Esophagus squamous epithelium (tissue), 5 donors: ENCODE results near the gene TCF21. TPM values are rescaled to one million over a fixed set of nuclear protein-coding genes. Genes with fewer than 3 reads are reported as not detected.

ENCODE experiments used
- DNase-seq: peaks from one replicate; lab custom pipeline; 2025; lab: John Stamatoyannopoulos, UW
- H3K27ac ChIP-seq, 4 donors: fragments of 200-600 bp; sonication (generic); one replicate each; pipeline ENCODE4 v1.5.1; 2016 to 2019; ENCODE audit warnings: mild to moderate bottlenecking in 1 of 4
- H3K27me3 ChIP-seq, 4 donors: fragments of 200-600 bp; sonication (generic); 1 replicate in 3 of 4; 2 replicates in 1 of 4; pipeline versions ENCODE4 v1.5.1 to v1.6.0; 2017 to 2021; ENCODE audit warnings: antibody characterized with exemption in 1 of 4
- H3K36me3 ChIP-seq, 3 donors: fragments of 200-600 bp; sonication (generic); one replicate each; pipeline ENCODE4 v1.5.1; 2016 to 2019
- H3K4me1 ChIP-seq, 3 donors: fragments of 200-600 bp; sonication (generic); one replicate each; pipeline ENCODE4 v1.5.1; 2017 to 2019
- H3K4me3 ChIP-seq, 4 donors: fragments of 200-600 bp; sonication (generic); 1 replicate in 3 of 4; 2 replicates in 1 of 4; pipeline ENCODE4 v1.5.1; 2016 to 2019; ENCODE audit warnings: mild to moderate bottlenecking in 2 of 4, moderate library complexity in 1 of 4
- H3K9me3 ChIP-seq, 3 donors: fragments of 200-600 bp; sonication (generic); one replicate each; pipeline ENCODE4 v1.5.1; 2016 to 2019
- CTCF ChIP-seq, 6 experiments: fragments of 450-650 bp in 4 of 6; fragments of 200-600 bp in 2 of 6; sonication (generic) in 2 of 6; IDR thresholded peaks; one replicate each; pipeline ENCODE4 v1.5.1; 2016 to 2019; ENCODE audit warnings: antibody characterized with exemption in 6 of 6, mild to moderate bottlenecking in 4 of 6, moderate library complexity in 4 of 6
- POLR2A ChIP-seq, 4 donors: fragments of 450-650 bp; IDR thresholded peaks; one replicate each; pipeline ENCODE4 v1.6.1; 2017; ENCODE audit warnings: antibody characterized with exemption in 4 of 4, mild to moderate bottlenecking in 4 of 4, moderate library complexity in 3 of 4
- WGBS, 2 donors: methylation state at CpG; one replicate each; pipeline ENCODE4 v1.1.5; 2018; 5-methylcytosine and 5-hydroxymethylcytosine counted together
- intact Hi-C: fragments of 100-400 bp; cut with DNase I; formaldehyde crosslinking; loops from one replicate; pipeline ENCODE4 v1.15.0; 2022
- total RNA-seq, 4 donors: library from RNA; depleted of rRNA; stranded (reverse); fragments of >200 nt; gene quantifications; one replicate each; pipeline ENCODE4 v1.1.0, GENCODE V29; 2016
- donor health status: DM: yes; HTN: yes; CAD: no.

The TCF21 gene
- total RNA-seq, 4 donors from 2014 or later = 0.61 to 21.0 (median 4.1) TPM

GRCh38 chr6:133887880-133888230 is 1.1 kb upstream of the TCF21 start:
- DNase-seq = no peak
- H3K27me3 ChIP-seq = peaks cover 0 to 87% (median 5%) of the 10 kb centered on the region in 4 donors
- 75 to 82% methylated on average over 1 of the region's 1 CpG for WGBS, 2 donors

DNA sequence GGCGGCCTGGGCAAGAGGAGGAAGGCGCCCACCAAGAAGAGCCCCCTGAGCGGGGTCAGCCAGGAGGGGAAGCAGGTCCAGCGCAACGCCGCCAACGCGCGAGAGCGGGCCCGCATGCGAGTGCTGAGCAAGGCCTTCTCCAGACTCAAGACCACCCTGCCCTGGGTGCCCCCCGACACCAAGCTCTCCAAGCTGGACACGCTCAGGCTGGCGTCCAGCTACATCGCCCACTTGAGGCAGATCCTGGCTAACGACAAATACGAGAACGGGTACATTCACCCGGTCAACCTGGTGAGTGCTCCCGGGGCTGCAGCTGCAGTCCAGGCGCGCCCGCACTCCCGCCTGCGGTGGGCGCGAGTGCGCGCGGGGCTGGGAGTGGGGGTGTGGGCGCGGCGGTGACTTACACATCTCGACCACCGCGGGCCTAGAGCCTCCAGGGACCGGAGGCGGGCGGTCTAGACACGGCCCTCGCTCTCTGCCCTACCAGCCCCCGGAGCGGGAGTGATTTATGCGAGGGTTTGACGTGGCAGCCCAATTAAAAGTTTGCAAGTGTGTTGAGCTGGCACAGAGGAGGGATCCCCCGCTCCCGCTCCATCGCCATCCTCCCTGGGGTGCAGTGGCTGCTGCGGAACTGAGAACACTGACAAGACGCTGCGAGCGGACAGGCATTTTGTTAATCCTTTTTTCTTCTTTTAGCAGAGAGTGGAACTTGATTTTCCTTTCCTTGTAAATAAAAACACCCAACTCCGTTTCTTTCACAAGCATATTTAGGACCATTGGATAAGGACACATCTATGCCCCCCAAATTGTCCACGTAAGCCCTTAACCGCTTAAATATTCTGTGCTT is 867 bp downstream of the TCF21 start:
- 7 to 12% methylated on average over 8 to 10 of the region's 56 CpGs for WGBS, 2 donors
- no peak for DNase-seq
- intact Hi-C loops = no loop called here
- Histone ChIP-seq H3K9me3 (no peaks in the 10 kb centered on the region), H3K27me3 (peaks cover 0 to 92% (median 7%) of the 10 kb centered on the region in 4 donors), H3K4me3 (peak overlapping the region; percentile 28 to 65 (median 54)), H3K27ac (peak overlapping the region; percentile 77 to 94 (median 91)), H3K36me3 (no peaks in the 10 kb centered on the region), H3K4me1 (peaks cover 5 to 59% (median 8%) of the 10 kb centered on the region in 3 donors)
- TF ChIP-seq CTCF (IDR thresholded peaks at IDR 0.05) = no peak
- TF ChIP-seq POLR2A (IDR thresholded peaks at IDR 0.05) = peak in 2 of 4 donors; percentile 37 to 42

More at GRCh38 chr6:133887880-133888230, 1.1 kb upstream of the TCF21 start:
- peak overlapping the region in 1 of 4 donors; percentile 65 for H3K4me3 ChIP-seq
- H3K4me1 ChIP-seq = peaks cover 4 to 41% (median 5%) of the 10 kb centered on the region in 3 donors
- TF ChIP-seq CTCF (IDR thresholded peaks at IDR 0.05) = no peak
- TF ChIP-seq POLR2A (IDR thresholded peaks at IDR 0.05) = no peak
- H3K36me3 ChIP-seq = no peaks in the 10 kb centered on the region
- intact Hi-C loops = no loop called here
- peak overlapping the region in 3 of 4 donors; percentile 91 to 94 (median 91) for H3K27ac ChIP-seq
- H3K9me3 ChIP-seq = no peaks in the 10 kb centered on the region

DNA sequence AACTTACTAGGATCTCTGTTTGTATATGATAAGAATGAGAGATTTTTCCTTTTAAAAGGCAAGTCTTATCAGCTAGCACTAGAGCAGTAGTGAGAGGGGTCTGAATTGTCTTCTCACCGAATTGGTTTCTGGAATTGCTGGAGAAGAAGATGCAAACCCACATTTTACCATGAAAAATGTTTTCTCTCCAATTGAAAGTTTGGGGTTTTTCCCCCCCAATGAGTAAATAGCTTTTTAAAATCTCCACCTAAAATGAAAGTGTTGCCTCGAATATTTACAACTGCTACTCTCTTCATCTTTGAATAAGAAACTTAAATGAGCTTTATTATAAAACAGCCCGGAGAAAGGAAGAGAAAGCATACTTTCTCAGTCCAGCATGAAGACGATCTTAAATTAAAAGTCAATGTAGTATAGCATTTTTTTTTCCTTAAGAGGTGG is 1.8 kb downstream of the TCF21 start:
- intact Hi-C loops = no loop called here
- no peak for TF ChIP-seq POLR2A (IDR thresholded peaks at IDR 0.05)
- no peak for TF ChIP-seq CTCF (IDR thresholded peaks at IDR 0.05)
- peaks cover 5 to 67% (median 8%) of the 10 kb centered on the region in 3 donors for H3K4me1 ChIP-seq
- H3K36me3 ChIP-seq = no peaks in the 10 kb centered on the region
- peaks cover 0 to 92% (median 10%) of the 10 kb centered on the region in 4 donors for H3K27me3 ChIP-seq
- H3K4me3 ChIP-seq = peak overlapping the region; percentile 28 to 65 (median 54)
- 4 to 6% methylated on average over 4 of the region's 4 CpGs for WGBS, 2 donors
- peak overlapping the region; percentile 60 to 94 (median 91) for H3K27ac ChIP-seq
- no peaks in the 10 kb centered on the region for H3K9me3 ChIP-seq
- DNase-seq = no peak

- no peaks in the 10 kb centered on the region for H3K9me3 ChIP-seq
- 1 to 6% methylated on average over 20 to 32 of the region's 45 CpGs for WGBS, 2 donors
- H3K27me3 ChIP-seq = peaks cover 0 to 95% (median 13%) of the 10 kb centered on the region in 4 donors
- H3K27ac ChIP-seq = peak overlapping the region; percentile 60 to 94 (median 91)
- peak overlapping the region; percentile 28 to 65 (median 54) for H3K4me3 ChIP-seq
- H3K36me3 ChIP-seq = no peaks in the 10 kb centered on the region
- peaks cover 5 to 73% (median 8%) of the 10 kb centered on the region in 3 donors for H3K4me1 ChIP-seq
- TF ChIP-seq POLR2A (IDR thresholded peaks at IDR 0.05) (no peak), CTCF (IDR thresholded peaks at IDR 0.05) (no peak)
- no peak for DNase-seq
- intact Hi-C loops = no loop called here
Measured at GRCh38 chr6:133891149-133891926, 2.4 kb downstream of the TCF21 start.
